ENCODE measurements around the gene L3MBTL4. TPM values are rescaled to one million over a fixed set of nuclear protein-coding genes. Genes with fewer than 3 reads are reported as not detected.

The L3MBTL4 gene
- total RNA-seq, result 0.16 and 10.8 TPM in 2 replicates

GRCh38 chr18:6414723-6415417 lies at the start of gene L3MBTL4:
Gene L3MBTL4, minus strand, starts transcription at chr18:6414911. Its CDS starts 103,286 bp downstream, at chr18:6311625.

Data from bladder microvascular endothelial cell (primary cell).